Heart left ventricle (tissue), 16 donors: ENCODE measurements around the gene ABL1. TPM values are rescaled to one million over a fixed set of nuclear protein-coding genes. Genes with fewer than 3 reads are reported as not detected.

Experiments
- ATAC-seq, 4 donors: fragments of 200-7000 bp; cut with Tn5 transposase; one replicate each; pipeline ENCODE4 v1.9.1; 2020 to 2022; ENCODE audit warnings: moderate library complexity in 4 of 4, mild to moderate bottlenecking in 3 of 4, moderate number of reproducible peaks in 1 of 4
- DNase-seq, 5 donors: peaks; one replicate each; pipeline ENCODE4 v3.0.0-alpha.2; 2020
- H3K27ac ChIP-seq, 12 donors: fragments of 200-600 bp; sonication (generic) in 4 of 12; one replicate each; pipeline versions ENCODE4 v1.5.0 to v1.8.0; 2016 to 2022; ENCODE audit warnings: mild to moderate bottlenecking in 2 of 12
- H3K27me3 ChIP-seq, 9 donors: fragments of 200-600 bp; sonication (generic) in 2 of 9; one replicate each; pipeline versions ENCODE4 v1.5.1 to v1.8.0; 2016 to 2022; ENCODE audit warnings: mild to moderate bottlenecking in 3 of 9
- H3K36me3 ChIP-seq, 9 donors: fragments of 200-600 bp; sonication (generic) in 2 of 9; one replicate each; pipeline versions ENCODE4 v1.5.0 to v1.8.0; 2018 to 2022; ENCODE audit warnings: mild to moderate bottlenecking in 2 of 9
- H3K4me1 ChIP-seq, 12 donors: fragments of 200-600 bp; sonication (generic) in 4 of 12; one replicate each; pipeline versions ENCODE4 v1.5.0 to v1.8.0; 2016 to 2022; ENCODE audit warnings: mild to moderate bottlenecking in 3 of 12
- H3K4me3 ChIP-seq, 12 donors: fragments of 200-600 bp; sonication (generic) in 4 of 12; one replicate each; pipeline versions ENCODE4 v1.5.0 to v1.8.0; 2017 to 2022; ENCODE audit warnings: mild to moderate bottlenecking in 9 of 12, moderate library complexity in 4 of 12
- H3K9me3 ChIP-seq, 12 donors: fragments of 200-600 bp; sonication (generic) in 4 of 12; one replicate each; pipeline versions ENCODE4 v1.5.0 to v1.8.0; 2016 to 2022; ENCODE audit warnings: mild to moderate bottlenecking in 1 of 12
- POLR2A ChIP-seq, 2 donors: fragments of 450-650 bp; IDR thresholded peaks; one replicate each; pipeline ENCODE4 v1.6.1; 2017; ENCODE audit warnings: antibody characterized with exemption in 2 of 2, mild to moderate bottlenecking in 2 of 2, moderate library complexity in 2 of 2
- WGBS, 4 donors: extraction: QIAGEN DNeasy Blood & Tissue Kit in 2 of 4; methylation state at CpG; one replicate each; pipeline versions ENCODE4 v1.1.5 to v1.1.7; 2013 to 2018; 5-methylcytosine and 5-hydroxymethylcytosine counted together
- intact Hi-C, 10 donors: fragments of 100-400 bp; cut with DNase I; formaldehyde crosslinking; loops; one replicate each; pipeline versions ENCODE4 v1.11.1 to v1.14.2; 2022
- polyA plus RNA-seq, 2 donors: library from polyadenylated mRNA; stranded (reverse); fragments of 200-250 nt; gene quantifications; one replicate each; pipeline ENCODE4 v1.2.3, GENCODE V29; 2013
- total RNA-seq, 9 donors: library from RNA; depleted of rRNA in 2 of 9; stranded (reverse); fragments of >200 nt in 2 of 9; fragmentation: NEBNext Ultra II Directional in 3 of 9; extraction: Animal tissue kit (Norgen Biotek cat#: 25700) in 3 of 9; gene quantifications; one replicate each; pipeline versions ENCODE4 v1.1.0 to v1.2.4, GENCODE V29; 2016 to 2023
- TF ChIP-seq, protein P1 (sequence below), 12 donors: fragments of 200-600 bp; sonication (generic) in 4 of 12; IDR thresholded peaks; one replicate each; pipeline versions ENCODE4 v1.5.0 to v1.8.0; 2018 to 2022; ENCODE audit warnings: antibody characterized with exemption in 12 of 12, mild to moderate bottlenecking in 5 of 12
- donor health status: ischemic (EF 13 %, LVEDD 7.1; RV severe dilation, severe dysfunction).
- donor health status: healthy with polysubstance abuse.
- donor health status: DM: no; HTN: yes; CAD: no.
- donor health status: DM: no; HTN: no; CAD: no.
- donor health status: ischemic (EF 25% LVEDD 6.9; RV normal size, moderate dysfunction).
- donor health status: ischemic (EF 25% LVEDD 5.7; RV mildly dilated, moderate dysfunction).
- donor health status: healthy.
- donor health status: DM: yes; HTN: yes; CAD: no.
- donor health status: ischemic (EF 35%, LVEDD 5.7; RV mildly dilated, moderate dysfunction).
- donor health status: nonischemic (EF 11% LVEDD 7.7; RV severe dilation, severe dysfunction).
- donor health status: DM: yes; HTN: yes; CAD: no.
- donor health status: PGD.
- donor health status: ischemic (EF 29% LVEDD 5.4; RV normal size, mild dysfunction).
- donor health status: nonischemic (EF 23%, LVEDD 6.1; RV moderate dilation, normal function).

The ABL1 gene
- total and polyA plus RNA-seq, 11 donors, result 13.2 to 49.8 (median 33.8) TPM

DNA sequence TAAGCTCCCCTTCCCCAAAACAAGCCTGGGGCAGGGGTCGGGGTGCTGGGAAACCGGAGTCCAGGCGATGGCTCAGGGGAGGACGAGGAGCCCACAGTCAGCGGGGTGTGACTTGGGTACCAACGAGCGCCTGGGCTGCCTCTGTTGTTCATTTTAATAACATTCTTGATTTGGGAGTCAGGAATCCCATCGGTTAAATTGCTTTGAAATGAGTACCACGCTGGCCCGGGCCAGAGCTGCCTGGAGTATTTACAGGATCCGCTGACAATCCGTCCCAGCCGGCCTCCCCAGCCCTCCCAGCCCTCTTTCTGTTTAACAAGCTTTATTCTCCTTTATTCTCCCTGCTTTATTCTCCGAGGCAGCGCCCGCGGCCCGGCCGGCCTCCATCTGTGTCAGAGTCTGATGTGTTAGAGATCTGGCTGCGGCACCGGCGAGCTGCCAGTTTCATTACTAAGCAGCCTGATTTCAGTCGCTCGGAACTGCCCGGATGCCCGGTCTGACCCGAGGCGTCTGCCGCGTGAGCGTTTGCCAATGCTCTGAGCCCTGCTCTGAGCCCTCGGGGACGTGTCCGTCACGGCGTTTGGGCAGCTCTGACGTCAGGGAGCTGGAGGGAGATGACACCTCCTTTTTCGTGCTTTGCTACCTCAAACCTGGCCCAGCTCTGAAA, 78.0 kb downstream of the ABL1 start:
- 64 to 74% (median 68%) methylated on average over 36 to 38 of the region's 38 CpGs for WGBS, 4 donors
- DNase-seq (no peak), ATAC-seq (peak in 2 of 4 donors; percentile 10 to 25)
- intact Hi-C loops, result no loop called here
- H3K27ac ChIP-seq, result no peak overlapping the region
- H3K36me3 ChIP-seq, result no peaks in the 10 kb centered on the region
- peak overlapping the region in 1 of 12 donors; percentile 22 for H3K4me3 ChIP-seq
- peaks cover 0 to 15% (median 0%) of the 10 kb centered on the region in 9 donors for H3K27me3 ChIP-seq
- H3K9me3 ChIP-seq, result no peaks in the 10 kb centered on the region
- TF ChIP-seq, protein P1, sequence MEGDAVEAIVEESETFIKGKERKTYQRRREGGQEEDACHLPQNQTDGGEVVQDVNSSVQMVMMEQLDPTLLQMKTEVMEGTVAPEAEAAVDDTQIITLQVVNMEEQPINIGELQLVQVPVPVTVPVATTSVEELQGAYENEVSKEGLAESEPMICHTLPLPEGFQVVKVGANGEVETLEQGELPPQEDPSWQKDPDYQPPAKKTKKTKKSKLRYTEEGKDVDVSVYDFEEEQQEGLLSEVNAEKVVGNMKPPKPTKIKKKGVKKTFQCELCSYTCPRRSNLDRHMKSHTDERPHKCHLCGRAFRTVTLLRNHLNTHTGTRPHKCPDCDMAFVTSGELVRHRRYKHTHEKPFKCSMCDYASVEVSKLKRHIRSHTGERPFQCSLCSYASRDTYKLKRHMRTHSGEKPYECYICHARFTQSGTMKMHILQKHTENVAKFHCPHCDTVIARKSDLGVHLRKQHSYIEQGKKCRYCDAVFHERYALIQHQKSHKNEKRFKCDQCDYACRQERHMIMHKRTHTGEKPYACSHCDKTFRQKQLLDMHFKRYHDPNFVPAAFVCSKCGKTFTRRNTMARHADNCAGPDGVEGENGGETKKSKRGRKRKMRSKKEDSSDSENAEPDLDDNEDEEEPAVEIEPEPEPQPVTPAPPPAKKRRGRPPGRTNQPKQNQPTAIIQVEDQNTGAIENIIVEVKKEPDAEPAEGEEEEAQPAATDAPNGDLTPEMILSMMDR (IDR thresholded peaks at IDR 0.05), result no peak
- TF ChIP-seq POLR2A (IDR thresholded peaks at IDR 0.05), result no peak
- H3K4me1 ChIP-seq, result no peaks in the 10 kb centered on the region

DNA sequence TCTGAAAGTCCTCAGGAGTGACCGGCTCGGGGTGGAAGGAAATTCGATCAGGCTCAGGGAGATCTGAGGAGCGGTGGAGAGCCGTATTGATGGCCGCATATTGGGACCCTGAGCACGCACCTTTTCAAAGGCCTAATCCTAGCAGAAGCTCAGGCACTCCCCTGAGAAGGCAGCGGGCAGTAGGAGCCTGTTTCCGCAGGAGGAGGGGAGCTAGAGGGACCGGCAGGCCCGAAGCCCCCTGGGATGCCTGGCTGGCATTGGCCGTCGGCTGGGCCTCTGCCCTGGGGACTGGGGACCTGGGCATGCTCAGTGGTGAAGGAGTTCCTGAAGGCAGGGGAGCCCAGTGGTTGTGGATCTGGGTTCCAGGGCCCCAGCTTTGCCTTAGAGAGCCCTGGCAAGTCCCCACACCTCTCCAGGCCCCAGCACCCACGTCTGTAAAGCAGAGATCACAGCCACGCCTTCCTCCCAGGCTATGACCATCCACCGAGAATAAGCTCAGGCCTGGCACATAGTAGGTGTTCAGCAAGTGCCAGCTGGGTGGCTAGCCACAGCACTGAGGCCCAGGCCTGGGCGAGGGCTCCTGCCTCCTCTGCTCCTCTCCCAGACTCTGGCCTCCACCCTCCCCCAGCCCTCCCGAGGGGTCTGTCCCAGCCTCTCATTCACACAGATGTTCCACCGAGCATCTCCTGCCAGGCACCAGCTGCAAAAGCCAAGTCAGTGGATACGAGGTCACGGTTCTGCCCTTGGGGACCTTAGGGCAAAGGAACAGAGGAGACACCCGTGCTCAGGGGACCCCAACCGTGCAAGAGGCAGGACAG, 78.8 kb downstream of the ABL1 start:
- H3K4me1 ChIP-seq, result peaks cover 0 to 2% (median 0%) of the 10 kb centered on the region in 12 donors
- ATAC-seq (no peak), DNase-seq (no peak)
- no peaks in the 10 kb centered on the region for H3K9me3 ChIP-seq
- H3K4me3 ChIP-seq, result peak overlapping the region in 1 of 12 donors; percentile 22
- H3K27ac ChIP-seq, result no peak overlapping the region
- intact Hi-C loops, result no loop called here
- no peak for TF ChIP-seq POLR2A (IDR thresholded peaks at IDR 0.05)
- TF ChIP-seq, protein P1 (IDR thresholded peaks at IDR 0.05), result no peak
- 61 to 69% (median 67%) methylated on average over 16 to 23 of the region's 23 CpGs for WGBS, 4 donors
- peaks cover 0 to 15% (median 0%) of the 10 kb centered on the region in 9 donors for H3K27me3 ChIP-seq
- no peaks in the 10 kb centered on the region for H3K36me3 ChIP-seq

DNA sequence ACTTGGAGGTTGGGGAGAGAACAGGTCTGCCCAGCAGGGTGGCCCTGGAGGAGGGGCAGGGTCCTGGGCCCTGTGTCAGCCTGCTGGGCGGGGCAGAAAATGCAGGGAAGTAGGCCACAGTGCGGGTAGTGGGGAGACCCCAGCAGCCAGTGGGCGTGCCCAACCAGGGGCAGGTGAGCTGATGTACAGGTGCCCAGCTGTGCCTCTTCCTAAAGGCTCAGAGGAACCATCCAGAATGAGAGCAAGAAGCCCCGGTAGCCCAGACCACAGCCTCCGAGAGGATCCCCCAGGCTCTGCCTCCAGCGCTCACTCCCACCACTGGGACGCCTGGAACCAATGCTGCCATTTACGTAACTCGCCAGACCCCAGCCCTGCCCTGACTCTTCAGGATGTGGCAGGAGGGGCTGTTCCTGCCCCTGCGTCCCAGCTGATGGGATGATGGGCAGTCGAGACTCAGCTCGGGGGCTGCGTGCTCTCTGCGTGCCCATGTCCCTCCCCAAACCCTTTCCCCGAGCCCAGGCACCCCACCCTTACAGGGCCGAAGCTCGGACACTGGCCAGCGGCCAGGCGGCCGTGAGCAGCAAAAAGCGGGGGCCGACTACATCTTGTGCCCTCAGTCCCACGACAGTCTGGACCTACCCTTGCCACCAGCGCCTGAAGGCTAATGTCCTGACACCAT, 79.5 kb downstream of the ABL1 start:
- peaks cover 0 to 5% (median 0%) of the 10 kb centered on the region in 12 donors for H3K4me1 ChIP-seq
- whole genome bisulfite sequencing, 4 donors, result 76 to 81% (median 80%) methylated on average over 16 to 24 of the region's 24 CpGs
- intact Hi-C loops, result no loop called here
- no peak for TF ChIP-seq POLR2A (IDR thresholded peaks at IDR 0.05)
- TF ChIP-seq, protein P1 (IDR thresholded peaks at IDR 0.05), result no peak
- H3K4me3 ChIP-seq, result no peak overlapping the region
- no peak overlapping the region for H3K27ac ChIP-seq
- ATAC-seq (no peak), DNase-seq (no peak)
- no peaks in the 10 kb centered on the region for H3K9me3 ChIP-seq
- H3K27me3 ChIP-seq, result peaks cover 0 to 23% (median 0%) of the 10 kb centered on the region in 9 donors
- no peaks in the 10 kb centered on the region for H3K36me3 ChIP-seq

DNA sequence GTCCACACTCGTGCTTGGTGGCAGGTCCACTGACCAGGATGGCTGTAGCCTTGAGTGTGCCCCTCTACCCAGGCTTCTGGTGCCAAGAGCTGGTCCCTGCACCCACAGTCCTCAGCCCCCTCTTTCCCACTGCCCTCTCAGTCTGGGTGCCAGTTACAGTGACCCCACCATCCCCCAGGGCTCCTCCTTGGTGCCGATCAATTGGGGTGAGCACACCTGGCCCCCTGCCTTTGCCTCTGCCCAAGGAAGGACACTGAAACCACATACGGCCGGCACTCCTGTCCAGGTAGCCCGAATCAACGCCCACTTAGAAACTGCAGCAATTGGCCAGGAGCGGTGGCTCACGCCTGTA, 80.0 kb downstream of the ABL1 start:
- Histone ChIP-seq H3K27me3 (peaks cover 0 to 25% (median 0%) of the 10 kb centered on the region in 9 donors), H3K27ac (no peak overlapping the region), H3K9me3 (no peaks in the 10 kb centered on the region), H3K4me1 (peaks cover 0 to 5% (median 0%) of the 10 kb centered on the region in 12 donors), H3K36me3 (no peaks in the 10 kb centered on the region), H3K4me3 (no peak overlapping the region)
- intact Hi-C loops, result no loop called here
- no peak for TF ChIP-seq POLR2A (IDR thresholded peaks at IDR 0.05)
- TF ChIP-seq, protein P1 (IDR thresholded peaks at IDR 0.05), result no peak
- 87 to 92% (median 90%) methylated on average over 7 to 8 of the region's 8 CpGs for WGBS, 4 donors
- DNase-seq, result no peak
- ATAC-seq, result no peak
